CD14-positive monocyte (primary cell): ENCODE measurements around the gene CUL4B. TPM values are rescaled to one million over a fixed set of nuclear protein-coding genes. Genes with fewer than 3 reads are reported as not detected.

Experiments
- DNase-seq, 3 donors: peaks; one replicate each; pipeline ENCODE4 v3.0.0-alpha.2; 2011 to 2022
- H2AFZ ChIP-seq: 2 replicates; pipeline ENCODE4 v1.6.0; 2012; ENCODE audit warnings: mild to moderate bottlenecking, low read depth, low read length, inconsistent platforms; ENCODE audit not compliant: insufficient read depth, poor library complexity, severe bottlenecking
- H3K27ac ChIP-seq, 2 donors: 1 replicate in 1 of 2; 2 replicates in 1 of 2; pipeline ENCODE4 v1.5.1; 2012 to 2013; ENCODE audit warnings: low read length in 2 of 2, control low read depth in 1 of 2, inconsistent platforms in 1 of 2, low read depth in 1 of 2, mild to moderate bottlenecking in 1 of 2
- H3K27me3 ChIP-seq, 2 donors: one replicate each; pipeline versions ENCODE4 v1.6.0 to v1.6.1; 2011 to 2013; ENCODE audit warnings: low read length in 2 of 2; ENCODE audit not compliant: control insufficient read depth in 2 of 2, insufficient read depth in 2 of 2
- H3K36me3 ChIP-seq, 2 donors: replicated peaks in 1 of 2; 1 replicate in 1 of 2; 2 replicates in 1 of 2; pipeline versions ENCODE4 v1.5.1 to v1.6.1; 2012 to 2013; ENCODE audit warnings: low read length in 2 of 2, control low read depth in 1 of 2, inconsistent platforms in 1 of 2, mild to moderate bottlenecking in 1 of 2; ENCODE audit not compliant: insufficient read depth in 2 of 2, control insufficient read depth in 1 of 2
- H3K4me1 ChIP-seq, 2 donors: 1 replicate in 1 of 2; 2 replicates in 1 of 2; pipeline versions ENCODE4 v1.5.1 to v1.6.1; 2012 to 2013; ENCODE audit warnings: low read length in 2 of 2, control low read depth in 1 of 2, inconsistent platforms in 1 of 2, mild to moderate bottlenecking in 1 of 2, moderate library complexity in 1 of 2; ENCODE audit not compliant: insufficient read depth in 2 of 2, control insufficient read depth in 1 of 2
- H3K4me2 ChIP-seq: replicated peaks from 2 replicates; pipeline ENCODE3; 2012; ENCODE audit warnings: low read length, moderate library complexity, mild to moderate bottlenecking; ENCODE audit not compliant: poor library complexity, severe bottlenecking; ENCODE audit errors: extremely low read depth
- H3K4me3 ChIP-seq, 3 experiments: fragments of 200-600 bp in 1 of 3; sonication (generic) in 1 of 3; replicated peaks in 1 of 3; 1 replicate in 2 of 3; 2 replicates in 1 of 3; pipeline ENCODE4 v1.5.1; 2011 to 2013; ENCODE audit warnings: low read length in 3 of 3, mild to moderate bottlenecking in 3 of 3, control low read depth in 2 of 3, low read depth in 2 of 3, inconsistent platforms in 1 of 3, moderate library complexity in 1 of 3
- H3K79me2 ChIP-seq: 2 replicates; pipeline ENCODE4 v1.6.0; 2012; ENCODE audit warnings: mild to moderate bottlenecking, control low read depth, inconsistent platforms, low read length, moderate library complexity; ENCODE audit not compliant: insufficient read depth
- H3K9ac ChIP-seq: 2 replicates; pipeline ENCODE4 v1.6.0; 2017; ENCODE audit warnings: low read length, mild to moderate bottlenecking; ENCODE audit not compliant: insufficient read depth, poor library complexity, severe bottlenecking
- H3K9me3 ChIP-seq, 2 donors: replicated peaks in 1 of 2; 1 replicate in 1 of 2; 2 replicates in 1 of 2; pipeline versions ENCODE4 v1.5.1 to v1.6.1; 2012 to 2013; ENCODE audit warnings: low read length in 2 of 2, control low read depth in 1 of 2; ENCODE audit not compliant: control insufficient read depth in 1 of 2, insufficient read depth in 1 of 2
- H4K20me1 ChIP-seq: 2 replicates; pipeline ENCODE4 v1.6.0; 2012; ENCODE audit warnings: mild to moderate bottlenecking, low read length, control low read depth, moderate library complexity; ENCODE audit not compliant: insufficient read depth
- H3K27ac Mint-ChIP-seq, 7 donors: one replicate each; pipeline ENCODE4 v1.8.0; 2020; ENCODE audit warnings: mild to moderate bottlenecking in 7 of 7, mixed read lengths in 7 of 7, moderate library complexity in 6 of 7, inconsistent platforms in 2 of 7
- H3K27me3 Mint-ChIP-seq, 3 donors: one replicate each; pipeline ENCODE4 v1.8.0; 2021 to 2022; ENCODE audit warnings: low read depth in 3 of 3, mild to moderate bottlenecking in 3 of 3, mixed read lengths in 3 of 3, moderate library complexity in 3 of 3, inconsistent platforms in 1 of 3
- H3K36me3 Mint-ChIP-seq, 2 donors: one replicate each; pipeline ENCODE4 v1.8.0; 2020; ENCODE audit warnings: mixed read lengths in 2 of 2, inconsistent platforms in 1 of 2, mild to moderate bottlenecking in 1 of 2
- H3K4me1 Mint-ChIP-seq: one replicate; pipeline ENCODE4 v1.8.0; 2020; ENCODE audit warnings: mild to moderate bottlenecking, mixed read lengths
- H3K4me3 Mint-ChIP-seq, 2 donors: one replicate each; pipeline ENCODE4 v1.8.0; 2020; ENCODE audit warnings: mild to moderate bottlenecking in 2 of 2, mixed read lengths in 2 of 2, moderate library complexity in 1 of 2
- H3K9me3 Mint-ChIP-seq, 7 donors: one replicate each; pipeline ENCODE4 v1.8.0; 2020 to 2022; ENCODE audit warnings: mixed read lengths in 7 of 7, mild to moderate bottlenecking in 6 of 7, moderate library complexity in 6 of 7, inconsistent platforms in 2 of 7
- CTCF ChIP-seq: fragments of 200-600 bp; IDR thresholded peaks from one replicate; pipeline ENCODE4 v1.8.0; 2022; ENCODE audit warnings: antibody characterized with exemption, mild to moderate bottlenecking
- WGBS: methylation state at CpG from one replicate; pipeline ENCODE4 v1.1.5; 2013; ENCODE audit warnings: missing lambda C conversion rate; ENCODE audit not compliant: insufficient coverage; 5-methylcytosine and 5-hydroxymethylcytosine counted together
- intact Hi-C, 2 donors: fragments of 100-400 bp; cut with micrococcal nuclease; formaldehyde crosslinking; loops; one replicate each; pipeline versions ENCODE4 v1.15.0 to v1.15.1; 2023
- polyA plus RNA-seq, 3 donors: library from polyadenylated mRNA; depleted of rRNA in 1 of 3; unstranded in 2 of 3; stranded (reverse) in 1 of 3; fragments of 300-500 nt in 2 of 3; fragments of >200 nt in 1 of 3; fragmentation: Illumina TruSeq in 2 of 3; gene quantifications; 1 replicate in 2 of 3; 2 replicates in 1 of 3; pipeline ENCODE4 v1.2.3, GENCODE V29; 2012 to 2021

The CUL4B gene
- polyA plus RNA-seq, 3 donors: 13.3 to 16.9 (median 15.6) TPM

GRCh38 chrX:120564925-120565324 is 4.2 kb upstream of the CUL4B start:
- peaks cover 9% of the 10 kb centered on the region for H3K79me2 ChIP-seq
- Mint-ChIP-seq H3K4me3 (no peak overlapping the region), H3K27ac (no peak overlapping the region), H3K27me3 (peaks cover 0 to 6% (median 2%) of the 10 kb centered on the region in 3 donors), H3K4me1 (peaks cover 10% of the 10 kb centered on the region), H3K36me3 (no peaks in the 10 kb centered on the region), H3K9me3 (peaks cover 0 to 7% (median 0%) of the 10 kb centered on the region in 7 donors)
- TF ChIP-seq CTCF: no peak
- H2AFZ ChIP-seq: no peak overlapping the region
- H3K27me3 ChIP-seq: no peaks in the 10 kb centered on the region
- H3K9ac ChIP-seq: no peak overlapping the region
- no peaks in the 10 kb centered on the region for H3K9me3 ChIP-seq
- no peak overlapping the region for H3K27ac ChIP-seq
- H3K36me3 ChIP-seq: no peaks in the 10 kb centered on the region
- DNase-seq: peak in 1 of 3 donors; percentile 38
- peaks cover 8 to 13% of the 10 kb centered on the region in 2 donors for H3K4me1 ChIP-seq
- no CpG with 5 or more reads among the region's 1 CpG for WGBS
- intact Hi-C loops: loop anchor here (5.0 kb wide), 2 partner anchors 37 to 67 kb away; partner anchors contain the start of genes C1GALT1C1 (in 1 of the 2) and MCTS1 (in 1 of the 2)
- H3K4me3 ChIP-seq: no peak overlapping the region
- H4K20me1 ChIP-seq: no peaks in the 10 kb centered on the region
- H3K4me2 ChIP-seq: no peak overlapping the region

- Mint-ChIP-seq H3K9me3 (peaks cover 0 to 7% (median 0%) of the 10 kb centered on the region in 7 donors), H3K27me3 (peaks cover 0 to 5% (median 2%) of the 10 kb centered on the region in 3 donors), H3K4me1 (peaks cover 25% of the 10 kb centered on the region), H3K27ac (peak overlapping the region; percentile 0 to 97 (median 90)), H3K36me3 (no peaks in the 10 kb centered on the region), H3K4me3 (peak overlapping the region in 1 of 2 donors; percentile 23)
- Histone ChIP-seq H3K27me3 (no peaks in the 10 kb centered on the region), H2AFZ (peak overlapping the region; percentile 54), H4K20me1 (no peaks in the 10 kb centered on the region), H3K4me2 (peak overlapping the region; percentile 80), H3K4me1 (peaks cover 22 to 30% of the 10 kb centered on the region in 2 donors), H3K9me3 (no peaks in the 10 kb centered on the region), H3K9ac (no peak overlapping the region), H3K36me3 (peaks cover 0 to 1% of the 10 kb centered on the region in 2 donors), H3K4me3 (peak overlapping the region in 1 of 3 experiments; percentile 91), H3K79me2 (peaks cover 33% of the 10 kb centered on the region), H3K27ac (peak overlapping the region in 1 of 2 donors; percentile 92)
- DNase-seq: no peak
- intact Hi-C loops: loop anchor here (5.0 kb wide), 2 partner anchors 40 to 70 kb away; partner anchors contain the start of genes C1GALT1C1 (in 1 of the 2) and MCTS1 (in 1 of the 2)
- no peak for TF ChIP-seq CTCF
- whole genome bisulfite sequencing: 0% methylated on average over 1 of the region's 2 CpGs
These were observed 1.8 kb upstream of the CUL4B start for GRCh38 chrX:120562569-120562926.
